ENCODE data around the gene DNPH1.

DNPH1 gene

DNA sequence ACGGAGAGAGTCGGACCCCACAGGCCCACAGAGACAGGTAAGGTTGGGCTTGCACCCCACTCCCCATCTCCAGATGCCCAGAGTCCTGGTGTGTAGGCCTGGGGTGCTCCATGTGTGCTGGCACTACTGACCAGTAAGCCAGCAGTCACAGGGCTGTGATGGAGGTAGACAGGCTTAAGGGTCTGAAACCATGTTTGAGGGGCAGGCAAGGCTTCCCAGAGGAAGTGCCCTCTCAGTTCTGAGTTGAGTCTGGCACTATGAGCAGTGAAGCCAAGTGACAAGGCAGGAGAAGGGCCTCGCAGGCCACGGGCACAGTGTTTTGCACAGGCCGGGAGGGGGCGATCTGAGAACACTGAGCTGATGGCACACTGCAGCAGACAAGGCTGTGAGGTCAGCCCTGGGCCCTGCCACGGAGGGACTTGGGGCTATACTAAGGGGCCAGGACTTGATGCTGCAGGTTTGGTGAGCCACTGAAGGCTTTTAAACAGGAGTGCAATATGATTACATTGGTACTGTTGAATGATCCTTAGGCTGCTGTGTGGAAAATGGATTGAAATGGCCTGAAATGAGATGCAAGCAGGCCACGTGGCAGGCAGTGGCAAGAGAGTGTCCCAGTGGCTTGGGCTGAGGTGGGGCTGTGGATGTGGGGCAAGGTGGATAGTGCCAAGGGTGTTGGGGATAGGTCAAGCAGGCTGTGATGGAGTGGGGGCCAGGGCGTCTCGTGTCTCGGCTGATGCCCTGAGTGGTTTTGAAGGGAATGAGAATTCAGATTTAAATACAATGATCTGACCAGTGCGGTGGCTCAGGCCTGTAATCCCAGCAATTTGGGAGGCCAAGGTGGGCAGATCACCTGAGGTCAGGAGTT is 34.3 kb upstream of the DNPH1 start:
- no peak for DNase-seq

DNA sequence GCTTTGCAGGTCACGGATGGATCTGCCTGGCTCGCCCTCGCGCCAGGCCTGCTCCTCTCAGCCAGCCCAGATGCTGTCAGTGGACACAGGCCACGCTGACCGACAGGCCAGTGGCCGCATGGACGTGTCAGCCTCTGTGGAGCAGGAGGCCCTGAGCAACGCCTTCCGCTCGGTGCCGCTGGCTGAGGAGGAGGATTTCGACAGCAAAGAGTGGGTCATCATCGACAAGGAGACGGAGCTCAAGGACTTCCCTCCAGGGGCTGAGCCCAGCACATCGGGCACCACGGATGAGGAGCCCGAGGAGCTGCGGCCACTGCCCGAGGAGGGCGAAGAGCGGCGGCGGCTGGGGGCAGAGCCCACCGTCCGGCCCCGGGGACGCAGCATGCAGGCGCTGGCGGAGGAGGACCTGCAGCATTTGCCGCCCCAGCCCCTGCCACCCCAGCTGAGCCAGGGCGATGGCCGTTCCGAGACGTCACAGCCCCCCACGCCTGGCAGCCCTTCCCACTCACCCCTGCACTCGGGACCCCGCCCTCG is 33.6 kb upstream of the DNPH1 start:
- DNase-seq = no peak

DNA sequence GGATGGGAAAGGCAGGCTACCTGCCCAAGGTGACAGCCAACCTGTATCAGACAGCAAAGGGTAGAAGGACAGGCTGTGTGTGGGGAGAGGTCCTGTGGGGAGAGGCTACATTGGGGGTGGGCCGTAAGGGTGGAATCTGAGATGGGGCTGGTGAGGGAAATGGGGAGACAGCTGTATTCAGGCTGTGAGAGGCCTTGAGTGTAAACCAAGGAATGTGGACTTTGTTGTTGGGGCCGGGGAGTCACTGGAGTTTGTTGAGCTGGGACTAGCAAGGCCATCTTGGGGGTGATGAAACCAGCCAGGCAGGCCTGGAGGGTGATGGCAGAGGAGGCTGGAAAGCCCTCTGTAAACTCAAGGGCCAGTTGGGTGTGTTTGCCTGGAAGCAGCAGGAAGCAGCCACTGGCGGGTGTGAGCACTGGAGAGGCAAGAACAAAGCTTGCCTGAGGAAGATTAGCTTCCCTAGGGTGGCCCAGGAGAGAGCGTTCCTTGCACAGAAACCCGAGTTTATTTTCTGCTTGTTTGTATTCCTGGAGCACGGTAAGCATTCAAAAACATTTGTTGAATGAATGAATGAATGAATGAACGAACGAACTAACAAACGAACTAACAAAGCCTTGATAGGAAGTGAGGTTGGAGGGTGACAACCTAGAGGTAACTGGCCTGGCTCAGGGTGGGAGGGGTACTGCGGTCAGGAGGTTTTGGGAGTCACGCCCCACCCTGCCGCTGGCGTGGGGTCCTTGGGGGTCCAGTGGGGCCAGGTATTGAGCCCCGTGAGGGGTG is 32.9 kb upstream of the DNPH1 start:
- no peak for DNase-seq

DNA sequence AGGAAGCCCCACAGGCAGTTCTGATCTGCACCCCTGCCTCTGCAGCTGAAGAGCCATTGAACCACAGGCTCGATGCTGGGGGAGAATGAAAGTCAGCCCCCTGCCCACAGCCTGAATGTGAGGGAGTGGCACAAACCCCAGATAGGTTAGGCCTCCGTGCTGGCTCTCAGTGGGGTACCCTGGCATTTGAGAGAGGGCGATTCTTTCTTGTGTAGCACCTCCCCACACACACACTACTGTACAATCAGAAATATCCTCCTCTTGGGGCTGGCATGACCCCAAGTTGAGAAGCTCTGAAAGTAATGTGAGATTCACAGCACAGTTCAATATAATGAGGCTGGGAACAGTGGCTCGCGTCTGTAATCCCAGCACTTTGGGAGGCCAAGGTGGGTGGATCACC is 31.9 kb upstream of the DNPH1 start:
- DNase-seq = no peak

DNA sequence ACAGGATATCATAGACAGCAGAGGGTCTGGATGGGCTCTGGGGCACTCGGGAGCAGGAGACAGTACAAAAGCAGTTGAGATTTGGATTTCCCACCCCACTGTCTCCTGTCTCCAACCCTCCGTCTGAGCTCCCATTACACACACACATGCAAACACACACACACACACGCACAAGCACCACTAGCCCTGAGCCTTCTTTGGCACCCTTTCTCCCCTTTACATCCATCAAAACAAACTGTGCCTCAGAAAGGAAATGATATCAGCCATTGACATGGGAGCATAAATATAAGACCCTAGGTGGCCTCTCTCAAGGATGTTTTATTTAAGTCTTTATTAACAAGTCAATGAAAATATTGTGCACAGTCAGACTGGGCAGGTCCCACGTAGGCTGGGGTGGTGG is 31.5 kb upstream of the DNPH1 start:
- DNase-seq = no peak

DNA sequence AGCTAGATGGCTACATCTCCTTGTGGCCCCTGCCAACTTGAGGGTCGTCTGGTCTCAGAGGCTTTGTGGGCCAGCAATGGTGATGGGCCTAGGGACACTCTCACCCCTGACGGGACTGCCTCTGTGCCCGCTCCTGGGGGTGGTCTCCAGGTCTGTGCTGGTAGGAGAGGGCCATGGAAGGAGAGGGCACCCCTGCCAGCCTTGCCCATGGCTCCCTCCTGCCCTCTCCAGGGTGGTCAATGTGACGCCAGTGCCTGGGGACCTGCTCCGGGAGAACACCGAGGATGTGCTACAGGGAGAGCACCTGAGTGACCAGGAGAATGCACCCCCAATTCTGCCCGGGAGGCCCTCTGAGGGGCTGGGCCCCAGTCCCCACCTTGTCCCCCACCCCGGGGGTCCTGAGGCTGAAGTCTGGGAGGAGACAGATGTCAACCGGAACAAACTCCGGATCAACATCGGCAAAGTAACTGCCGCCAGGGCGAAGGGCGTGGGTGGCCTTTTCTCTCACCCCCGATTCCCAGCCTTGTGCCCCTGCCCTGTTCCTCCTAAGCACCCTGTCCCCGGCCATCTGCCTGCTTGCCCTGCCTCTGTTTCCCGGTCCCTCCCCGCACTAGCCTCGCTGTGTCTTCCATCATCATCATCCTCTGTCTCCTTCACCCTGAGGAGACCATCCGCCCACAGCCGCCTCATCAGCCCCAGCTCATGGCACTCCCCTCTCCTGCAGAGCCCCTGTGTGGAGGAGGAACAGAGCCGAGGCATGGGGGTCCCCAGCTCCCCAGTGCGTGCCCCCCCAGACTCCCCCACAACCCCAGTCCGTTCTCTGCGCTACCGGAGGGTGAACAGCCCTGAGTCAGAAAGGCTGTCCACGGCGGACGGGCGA is 29.8 kb upstream of the DNPH1 start:
- DNase-seq = no peak

DNA sequence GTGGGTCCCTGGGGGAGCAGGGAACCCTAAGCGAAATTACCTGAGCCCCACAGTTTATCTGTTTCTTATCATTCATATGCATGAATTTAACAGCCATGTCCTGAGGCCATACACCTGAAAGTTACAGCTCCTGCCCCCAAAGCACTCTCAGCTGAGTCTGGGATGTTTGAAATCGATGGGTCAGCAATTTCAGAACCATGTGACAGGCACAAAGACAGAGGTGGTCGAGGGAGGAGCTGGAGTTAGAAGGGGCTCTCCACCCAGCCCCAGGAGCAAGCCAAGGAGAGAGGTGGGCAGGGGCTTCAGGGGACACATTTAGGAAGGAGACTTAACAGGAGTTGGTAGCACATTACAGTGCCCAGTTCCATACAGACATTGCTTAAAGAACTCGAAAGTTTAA is 28.9 kb upstream of the DNPH1 start:
- DNase-seq = no peak

DNA sequence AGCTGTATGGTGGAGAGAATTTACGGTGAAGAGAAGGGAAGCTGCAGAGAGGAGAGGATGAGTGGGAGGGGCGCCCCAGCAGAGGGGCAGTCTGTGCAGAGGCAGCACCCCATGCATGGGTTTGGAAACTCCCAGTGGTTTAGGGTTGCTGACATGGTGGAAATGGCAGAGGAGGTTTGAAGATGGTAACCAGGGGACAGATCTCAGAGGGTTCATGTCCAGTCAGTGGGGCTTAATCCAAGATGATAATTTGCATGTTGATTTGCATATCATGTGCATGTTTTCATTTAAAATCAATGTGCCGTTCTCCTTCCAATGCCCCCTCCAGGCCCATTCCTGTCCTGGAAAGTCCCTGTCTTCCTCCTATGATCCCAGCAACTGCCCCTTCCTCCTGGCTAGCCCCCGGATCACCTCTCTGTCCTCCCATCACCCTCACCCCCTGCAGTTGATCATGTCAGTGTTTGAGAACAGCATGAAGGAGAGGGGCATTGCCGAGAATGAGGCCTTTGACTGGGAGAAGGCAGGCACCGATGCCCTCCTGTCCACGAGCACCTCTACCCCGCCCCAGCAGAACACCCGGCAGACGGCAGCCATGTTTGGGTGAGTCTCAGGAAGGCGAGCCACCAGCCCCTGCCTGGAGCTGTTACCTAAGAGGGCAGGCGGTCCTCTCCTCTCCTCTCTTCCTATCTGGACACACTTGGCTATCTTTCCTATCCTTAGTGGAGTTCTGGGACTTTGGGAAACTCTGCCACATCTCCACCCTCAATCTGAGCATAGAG is 28.3 kb upstream of the DNPH1 start:
- no peak for DNase-seq

DNA sequence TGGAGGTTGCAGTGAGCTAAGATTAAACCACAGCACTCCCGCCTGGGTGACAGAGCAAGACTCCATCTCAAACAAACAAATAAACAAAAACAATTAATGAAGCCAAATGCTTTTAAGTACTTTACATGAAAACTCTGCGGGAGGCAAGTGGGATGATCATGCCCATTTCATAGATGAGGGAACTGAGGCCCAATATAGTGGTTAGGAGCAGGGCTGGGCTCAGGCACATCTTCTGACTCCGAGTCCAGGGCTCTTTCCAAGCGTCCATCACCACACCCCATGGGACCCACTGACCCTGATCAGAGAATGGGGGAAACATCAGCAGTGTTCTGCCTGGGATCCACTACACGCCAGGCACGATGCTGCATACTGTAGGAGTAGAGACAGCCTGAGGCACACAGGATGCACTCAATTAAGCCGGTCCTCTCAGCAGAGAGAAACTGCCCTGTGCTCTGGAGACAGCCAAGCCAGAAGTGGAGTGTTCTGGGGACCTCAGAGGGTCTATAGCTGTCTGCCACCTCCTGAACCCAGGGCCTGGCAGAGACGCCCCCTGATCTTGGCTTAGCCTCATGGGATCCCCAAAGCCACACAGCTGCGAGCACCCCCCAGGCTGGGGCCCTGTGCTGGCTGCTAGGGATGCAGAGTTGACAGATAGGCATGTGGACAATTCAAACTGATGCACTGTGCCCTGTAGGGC is 27.5 kb upstream of the DNPH1 start:
- DNase-seq = no peak

DNA sequence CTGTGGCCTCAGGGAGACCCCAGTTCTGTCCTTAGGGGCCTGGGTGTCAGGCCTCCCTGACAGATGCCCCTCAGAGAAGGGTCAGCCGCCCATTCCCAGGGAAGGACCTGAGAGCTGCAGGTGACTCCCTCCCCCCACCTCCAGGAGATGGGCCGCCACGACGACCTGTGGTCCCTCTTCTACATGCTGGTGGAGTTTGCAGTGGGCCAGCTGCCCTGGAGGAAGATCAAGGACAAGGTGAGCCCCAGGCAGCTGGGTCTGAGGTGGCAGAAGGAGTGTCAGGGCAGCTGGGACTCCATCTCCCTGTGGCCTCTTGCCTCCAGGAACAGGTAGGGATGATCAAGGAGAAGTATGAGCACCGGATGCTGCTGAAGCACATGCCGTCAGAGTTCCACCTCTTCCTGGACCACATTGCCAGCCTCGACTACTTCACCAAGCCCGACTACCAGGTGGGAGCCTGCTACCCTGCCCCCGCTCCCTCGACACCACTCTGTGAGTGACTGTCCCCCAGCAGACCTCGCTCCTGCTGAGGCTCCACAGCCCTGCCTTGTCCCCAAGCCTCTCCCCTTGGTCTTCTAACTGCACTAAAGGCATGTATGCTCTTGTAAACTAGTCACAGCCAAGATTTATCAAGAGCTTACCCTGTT is 26.2 kb upstream of the DNPH1 start:
- DNase-seq = no peak

DNA sequence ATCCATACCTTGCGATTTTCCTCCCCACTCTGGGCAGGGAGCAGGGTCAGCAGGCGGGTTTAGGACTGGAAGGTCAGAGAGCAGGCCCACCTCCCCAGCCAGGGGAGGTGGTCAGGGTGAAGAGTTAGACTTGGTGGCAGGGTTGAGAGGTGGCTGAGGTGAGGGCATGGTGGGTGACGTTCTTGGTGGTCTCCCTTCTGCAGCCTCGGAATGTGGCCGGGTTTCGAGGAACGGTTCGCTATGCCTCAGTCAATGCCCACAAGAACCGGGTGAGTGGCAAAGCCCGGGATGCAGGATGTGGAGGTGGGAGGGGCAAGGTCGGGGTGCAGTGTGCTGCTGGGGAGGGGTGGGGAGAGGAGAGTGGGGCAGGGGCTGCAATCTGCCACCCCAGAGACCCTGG is 25.6 kb upstream of the DNPH1 start:
- DNase-seq = no peak

DNA sequence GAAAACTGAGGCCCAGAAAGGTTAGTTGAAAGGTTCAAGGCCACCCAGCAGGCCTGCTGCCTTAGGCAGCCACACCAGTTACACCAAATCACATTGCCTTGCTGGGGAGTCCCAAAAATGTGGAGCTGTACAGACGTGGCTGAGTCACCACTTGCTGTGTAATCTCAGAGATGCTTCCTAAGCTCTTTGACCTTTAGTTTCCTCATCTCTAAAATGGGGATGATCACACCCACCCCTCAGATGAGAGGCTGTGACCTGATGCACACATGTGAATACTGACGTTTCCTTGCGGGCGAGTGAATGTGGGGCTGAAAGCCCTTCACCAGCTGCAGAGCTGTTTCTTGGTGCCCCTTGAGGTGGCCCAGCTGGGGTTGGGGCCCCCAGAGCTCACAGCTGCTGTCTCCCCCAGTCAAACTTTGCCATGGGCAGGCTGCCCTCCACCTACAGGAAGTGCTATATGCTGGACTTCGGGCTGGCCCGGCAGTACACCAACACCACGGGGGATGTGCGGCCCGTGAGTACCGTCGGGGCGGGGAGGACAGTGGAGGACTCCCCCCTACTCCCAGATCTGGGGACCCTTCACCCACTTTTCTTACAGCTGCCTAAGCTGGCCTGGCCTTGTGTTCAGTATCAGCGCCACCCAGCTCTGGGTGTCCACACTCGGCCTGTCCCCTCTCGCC is 25.0 kb upstream of the DNPH1 start:
- no peak for DNase-seq

DNA sequence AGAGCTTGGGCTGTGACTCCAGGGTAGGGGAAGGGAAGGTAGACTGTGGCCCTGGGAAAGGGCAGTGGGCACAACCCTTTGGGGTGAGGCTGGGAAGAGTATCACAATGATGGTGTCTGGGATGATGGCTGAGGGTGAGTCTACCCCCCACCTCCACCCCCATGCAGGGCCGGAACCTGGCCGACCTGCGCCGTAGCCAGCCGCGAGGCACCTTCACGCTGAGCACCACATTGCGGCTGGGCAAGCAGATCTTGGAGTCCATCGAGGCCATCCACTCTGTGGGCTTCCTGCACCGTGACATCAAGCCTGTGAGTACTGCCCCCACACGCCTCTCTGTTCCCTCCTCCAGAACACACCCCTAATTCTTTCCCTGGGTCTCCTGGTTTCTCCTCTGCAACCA is 24.1 kb upstream of the DNPH1 start:
- DNase-seq = no peak

DNA sequence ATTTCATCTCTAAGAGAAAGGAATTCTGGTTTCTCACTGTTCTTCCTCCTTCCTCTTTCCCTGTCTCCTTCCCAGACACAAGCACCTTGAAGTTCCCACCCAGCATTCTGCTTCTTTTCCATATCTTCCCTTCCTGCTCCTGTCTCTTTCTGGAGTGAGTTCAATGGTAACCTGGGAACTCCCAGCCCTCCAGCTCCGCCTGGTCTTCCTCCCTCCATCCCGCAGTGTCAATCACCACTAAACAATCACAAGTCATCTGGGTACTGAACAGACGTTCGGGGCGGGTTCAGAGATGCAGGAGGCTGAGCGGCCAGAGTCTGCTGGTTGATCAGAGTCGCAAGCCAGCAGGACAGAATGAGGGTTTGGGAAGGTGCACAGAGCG is 21.7 kb upstream of the DNPH1 start:
- no peak for DNase-seq

DNA sequence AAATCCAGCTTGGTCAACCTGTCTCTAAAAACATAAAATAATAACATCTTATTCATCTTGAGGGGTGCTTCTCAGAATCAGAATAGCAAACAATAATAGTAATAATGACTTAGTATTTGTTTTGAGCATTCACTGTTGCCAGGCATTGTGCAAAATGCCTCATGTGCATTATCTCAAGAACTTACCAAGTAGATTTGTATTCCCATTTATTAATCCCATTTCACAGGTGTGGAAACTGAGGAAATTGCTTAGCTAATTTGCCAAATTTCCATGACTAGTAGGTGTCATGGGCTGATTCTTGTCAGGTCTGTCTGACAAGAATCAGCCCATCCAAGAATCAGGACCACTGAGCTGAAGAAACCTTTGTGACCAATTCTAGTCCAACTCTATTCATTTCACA is 19.5 kb upstream of the DNPH1 start:
- no peak for DNase-seq

DNA sequence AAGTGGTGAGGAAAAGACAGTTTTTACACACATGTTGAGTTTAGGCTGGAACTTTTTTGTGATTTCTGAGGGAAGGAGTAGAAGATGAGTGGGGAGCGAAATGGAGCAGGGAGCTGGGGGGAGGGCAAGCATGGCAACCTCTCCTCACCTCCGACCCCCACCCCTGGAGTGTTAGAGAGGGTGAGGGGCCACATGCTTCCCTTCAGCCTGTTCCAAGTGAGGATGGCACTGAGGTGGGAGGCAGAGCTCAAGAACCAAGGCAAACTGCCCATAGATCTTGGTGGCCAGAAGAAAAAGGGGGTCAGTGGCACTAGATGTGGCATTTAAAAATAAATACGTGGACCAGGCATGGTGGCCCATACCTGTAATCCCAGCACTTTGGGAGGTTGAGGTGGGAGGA is 18.8 kb upstream of the DNPH1 start:
- no peak for DNase-seq

DNA sequence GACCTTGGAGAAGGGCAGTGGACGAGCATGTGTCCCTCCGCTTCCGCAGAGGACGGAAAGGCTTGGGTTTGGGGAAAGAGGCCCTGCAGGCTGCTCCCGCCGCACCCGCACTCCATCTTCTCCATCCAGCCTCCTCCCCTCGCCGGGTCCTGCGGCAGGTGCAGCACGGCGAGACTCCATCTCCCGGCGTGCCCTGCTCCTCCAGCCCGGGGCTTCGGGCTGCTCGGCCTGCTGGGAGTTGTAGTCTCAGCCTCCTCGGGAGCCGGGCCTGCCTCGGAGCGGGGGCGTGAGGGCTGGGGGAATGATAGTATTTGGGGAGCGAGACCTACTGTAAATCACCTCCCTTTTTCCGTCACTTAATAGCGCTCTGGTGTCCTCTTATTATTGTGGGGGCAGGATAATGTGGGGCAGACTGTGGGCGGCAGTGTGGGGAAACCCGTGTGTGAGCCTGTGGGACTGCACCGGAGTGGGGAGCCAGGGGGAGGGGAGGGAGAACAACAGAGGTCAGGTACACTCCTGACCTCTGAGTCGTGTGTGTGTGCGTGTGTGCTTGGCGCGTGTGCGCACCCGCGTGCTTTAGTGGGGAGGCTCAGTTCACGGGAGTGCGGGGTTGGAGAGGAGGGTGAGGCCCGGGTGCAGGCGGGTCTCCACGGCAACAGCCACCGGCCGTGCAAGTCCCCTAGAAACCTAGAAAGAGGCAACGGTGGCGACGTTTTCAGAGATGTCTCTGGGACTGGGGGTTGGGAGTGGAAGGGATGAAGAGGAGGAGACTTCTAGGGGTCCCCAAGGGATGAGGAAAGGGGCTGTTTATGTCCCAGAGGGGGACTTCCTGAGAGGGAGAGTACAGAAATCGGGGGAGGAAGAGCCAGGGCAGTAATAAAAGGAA is 18.1 kb upstream of the DNPH1 start:
- no peak for DNase-seq

DNA sequence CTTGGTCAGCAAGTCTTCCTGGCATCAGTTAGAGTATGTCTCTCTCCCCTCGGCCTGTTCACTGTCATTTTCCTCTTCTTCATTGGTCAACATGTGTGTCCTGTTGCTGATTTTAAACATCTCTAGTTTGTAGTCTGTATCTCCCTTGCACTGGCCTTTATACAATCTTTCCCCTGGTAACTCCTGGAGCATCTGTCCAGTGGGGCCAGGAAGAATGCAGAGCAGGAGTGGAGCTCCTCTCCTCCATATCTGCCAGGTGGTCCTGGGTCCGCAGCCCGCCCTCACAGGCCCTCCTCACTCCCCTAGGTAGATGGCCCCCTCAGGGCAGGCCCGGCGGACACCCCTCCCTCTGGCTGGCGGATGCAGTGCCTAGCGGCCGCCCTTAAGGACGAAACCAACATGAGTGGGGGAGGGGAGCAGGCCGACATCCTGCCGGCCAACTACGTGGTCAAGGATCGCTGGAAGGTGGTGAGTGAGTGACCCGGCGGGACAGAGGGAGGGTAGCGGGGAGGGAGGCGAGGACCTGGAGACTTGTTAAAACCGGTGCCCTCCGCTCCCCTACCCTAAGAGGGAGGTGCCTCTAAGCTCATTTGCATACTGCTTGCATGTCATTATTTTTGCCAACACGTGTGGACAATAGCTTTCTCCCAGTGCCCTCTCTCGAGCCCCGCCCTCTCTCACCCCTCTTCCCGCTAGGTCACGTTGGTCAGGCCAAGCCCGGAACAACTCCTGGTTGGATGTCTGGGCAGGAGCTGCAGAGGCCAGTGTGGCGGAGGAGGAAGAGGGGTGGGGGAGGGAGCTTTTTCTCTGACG is 17.2 kb upstream of the DNPH1 start:
- DNase-seq = no peak
